H1 (cell line): ENCODE results near the gene ZNF609. TPM values are rescaled to one million over a fixed set of nuclear protein-coding genes. Genes with fewer than 3 reads are reported as not detected.

Source experiments
- CTCF ChIA-PET: fragments of 300-600 bp; sonication (Branson Sonifier 250); formaldehyde crosslinking; loops from one replicate; lab custom pipeline; 2021; ENCODE audit not compliant: partially characterized antibody; lab: Charles Lee
- POLR2A ChIA-PET: fragments of 300-600 bp; sonication (Branson Sonifier 250); formaldehyde crosslinking; loops from one replicate; lab custom pipeline; 2021; ENCODE audit warnings: inconsistent platforms; ENCODE audit not compliant: partially characterized antibody; lab: Charles Lee
- DNase-seq, 2 experiments: peaks; one replicate each; pipeline versions ENCODE4 v3.0.0 to v3.0.0-alpha.2; 2010 to 2022; ENCODE audit warnings: low spot score in 2 of 2, low read depth in 1 of 2, mixed read lengths in 1 of 2
- FAIRE-seq: peaks from 2 replicates; lab custom pipeline; 2011; peaks lifted over from hg19 to GRCh38; lab: Jason Lieb, UNC
- H2AFZ ChIP-seq: 2 replicates; pipeline ENCODE4 v1.8.1; 2012; ENCODE audit warnings: low read length, inconsistent platforms
- H2AK5ac ChIP-seq: 2 replicates; pipeline ENCODE4 v1.6.1; 2013; ENCODE audit warnings: low read depth, low read length
- H2BK120ac ChIP-seq: replicated peaks from 2 replicates; pipeline ENCODE3; 2013; ENCODE audit warnings: low read depth, low read length, inconsistent platforms
- H2BK12ac ChIP-seq: 2 replicates; pipeline ENCODE4 v1.6.1; 2013; ENCODE audit warnings: low read depth, low read length
- H2BK15ac ChIP-seq: 2 replicates; pipeline ENCODE4 v1.6.1; 2013; ENCODE audit warnings: low read length
- H2BK20ac ChIP-seq: 2 replicates; pipeline ENCODE4 v1.6.1; 2013; ENCODE audit warnings: low read length
- H2BK5ac ChIP-seq: 2 replicates; pipeline ENCODE4 v1.6.1; 2013; ENCODE audit warnings: low read depth, low read length
- H3K14ac ChIP-seq: 2 replicates; pipeline ENCODE4 v1.6.1; 2013; ENCODE audit warnings: inconsistent platforms; ENCODE audit not compliant: insufficient read length
- H3K18ac ChIP-seq: 2 replicates; pipeline ENCODE4 v1.6.1; 2013; ENCODE audit warnings: low read length; ENCODE audit errors: extremely low read depth
- H3K23ac ChIP-seq: 2 replicates; pipeline ENCODE4 v1.6.1; 2013; ENCODE audit warnings: inconsistent platforms; ENCODE audit not compliant: insufficient read length
- H3K23me2 ChIP-seq: 2 replicates; pipeline ENCODE4 v1.6.1; 2013; ENCODE audit warnings: low read depth, low read length
- H3K27ac ChIP-seq: 2 replicates; pipeline ENCODE4 v1.6.1; 2011; ENCODE audit warnings: low read depth, low read length, inconsistent platforms
- H3K27me3 ChIP-seq, 4 experiments: replicated peaks in 1 of 4; 1 replicate in 1 of 4; 2 replicates in 3 of 4; pipeline versions ENCODE4 v1.6.1 to v1.8.1; 2011 to 2013; ENCODE audit warnings: low read length in 3 of 4, mild to moderate bottlenecking in 3 of 4, inconsistent platforms in 2 of 4, mixed read lengths in 2 of 4, moderate library complexity in 1 of 4; ENCODE audit not compliant: control insufficient read depth in 3 of 4, insufficient read depth in 3 of 4; ENCODE audit errors: extremely low read depth in 1 of 4
- H3K36me3 ChIP-seq, 4 experiments: 2 replicates each; pipeline versions ENCODE4 v1.6.1 to v1.8.1; 2011 to 2013; ENCODE audit warnings: mild to moderate bottlenecking in 4 of 4, low read length in 3 of 4, moderate library complexity in 2 of 4, control low read depth in 1 of 4, inconsistent platforms in 1 of 4; ENCODE audit not compliant: insufficient read depth in 4 of 4, control insufficient read depth in 2 of 4
- H3K4ac ChIP-seq: replicated peaks from 2 replicates; pipeline ENCODE3; 2013; ENCODE audit warnings: low read length, low read depth, mixed read lengths, inconsistent platforms; ENCODE audit not compliant: insufficient read length
- H3K4me1 ChIP-seq, 4 experiments: replicated peaks in 1 of 4; 1 replicate in 1 of 4; 2 replicates in 3 of 4; pipeline versions ENCODE4 v1.6.1 to v1.8.1; 2011 to 2013; ENCODE audit warnings: low read length in 3 of 4, inconsistent platforms in 2 of 4, mixed read lengths in 1 of 4; ENCODE audit not compliant: insufficient read depth in 4 of 4, control insufficient read depth in 3 of 4
- H3K4me2 ChIP-seq, 2 experiments: 2 replicates each; pipeline versions ENCODE4 v1.6.1 to v1.8.1; 2011 to 2013; ENCODE audit warnings: low read depth in 2 of 2, low read length in 2 of 2, control low read depth in 1 of 2, inconsistent platforms in 1 of 2, mild to moderate bottlenecking in 1 of 2; ENCODE audit not compliant: insufficient read depth in 1 of 2
- H3K4me3 ChIP-seq, 4 experiments: fragments of 200-600, 300-600 bp in 1 of 4; sonication (generic), shearing (Covaris generic), sonication (Bioruptor Twin) in 1 of 4; 2 replicates each; pipeline versions ENCODE4 v1.5.1 to v1.8.1; 2011 to 2016; ENCODE audit warnings: low read length in 4 of 4, low read depth in 3 of 4, control low read depth in 2 of 4, inconsistent platforms in 2 of 4, mild to moderate bottlenecking in 2 of 4, mixed read lengths in 1 of 4, moderate library complexity in 1 of 4; ENCODE audit not compliant: insufficient read depth in 2 of 4; ENCODE audit errors: extremely low read depth in 1 of 4
- H3K56ac ChIP-seq: replicated peaks from 2 replicates; pipeline ENCODE3; 2013; ENCODE audit warnings: low read depth, mild to moderate bottlenecking, mixed read lengths, low read length, inconsistent platforms; ENCODE audit not compliant: insufficient read length
- H3K79me1 ChIP-seq: 2 replicates; pipeline ENCODE4 v1.6.1; 2013; ENCODE audit warnings: low read depth, low read length, control low read depth
- H3K79me2 ChIP-seq, 2 experiments: 2 replicates each; pipeline versions ENCODE4 v1.6.1 to v1.8.1; 2012 to 2013; ENCODE audit warnings: low read length in 2 of 2, mild to moderate bottlenecking in 2 of 2, inconsistent platforms in 1 of 2; ENCODE audit not compliant: insufficient read depth in 2 of 2, control insufficient read depth in 1 of 2
- H3K9ac ChIP-seq, 4 experiments: replicated peaks in 1 of 4; 1 replicate in 1 of 4; 2 replicates in 3 of 4; pipeline versions ENCODE4 v1.6.1 to v1.8.1; 2011 to 2013; ENCODE audit warnings: low read depth in 3 of 4, low read length in 3 of 4, control low read depth in 2 of 4, mild to moderate bottlenecking in 2 of 4, moderate library complexity in 2 of 4, inconsistent platforms in 1 of 4; ENCODE audit errors: extremely low read depth in 1 of 4
- H3K9me3 ChIP-seq, 2 experiments: 2 replicates each; pipeline versions ENCODE4 v1.6.1 to v1.8.1; 2012 to 2013; ENCODE audit warnings: mild to moderate bottlenecking in 2 of 2, moderate library complexity in 2 of 2, control low read depth in 1 of 2, inconsistent platforms in 1 of 2, low read depth in 1 of 2, low read length in 1 of 2, mixed read lengths in 1 of 2; ENCODE audit not compliant: insufficient read depth in 2 of 2
- H4K20me1 ChIP-seq, 2 experiments: replicated peaks in 1 of 2; 2 replicates each; pipeline versions ENCODE3 to v1.8.1; 2011 to 2013; ENCODE audit warnings: inconsistent platforms in 2 of 2, low read length in 2 of 2, mild to moderate bottlenecking in 1 of 2; ENCODE audit not compliant: insufficient read depth in 2 of 2, control insufficient read depth in 1 of 2
- H4K5ac ChIP-seq: 2 replicates; pipeline ENCODE4 v1.6.1; 2013; ENCODE audit warnings: low read length, low read depth, mixed read lengths, inconsistent platforms; ENCODE audit not compliant: insufficient read length
- H4K8ac ChIP-seq: 2 replicates; pipeline ENCODE4 v1.8.0; 2013; ENCODE audit warnings: mild to moderate bottlenecking, moderate library complexity, low read length, inconsistent platforms; ENCODE audit not compliant: insufficient read depth; ENCODE audit errors: extremely low read depth
- H4K91ac ChIP-seq: replicated peaks from 2 replicates; pipeline ENCODE3; 2013; ENCODE audit warnings: low read length, mixed read lengths, inconsistent platforms; ENCODE audit not compliant: insufficient read length
- JUN ChIP-seq: IDR thresholded peaks from 2 replicates; pipeline ENCODE4 v1.6.1; 2011; ENCODE audit warnings: low read depth, mild to moderate bottlenecking, improper control_type of control experiment, low read length
- JUND ChIP-seq: IDR thresholded peaks from 2 replicates; pipeline ENCODE4 v1.6.1; 2011; ENCODE audit warnings: mild to moderate bottlenecking, improper control_type of control experiment, low read length
- RFX5 ChIP-seq: IDR thresholded peaks from 2 replicates; pipeline ENCODE4 v1.6.1; 2011; ENCODE audit warnings: low read depth, low read length, improper control_type of control experiment, borderline replicate concordance
- SIRT6 ChIP-seq: IDR thresholded peaks from one replicate; pipeline ENCODE4 v1.7.1; 2012; ENCODE audit warnings: low read length, inconsistent platforms
- WGBS, 2 experiments: shearing (Covaris generic) in 1 of 2; methylation state at CpG; one replicate each; pipeline versions ENCODE4 v1.1.6 to v1.1.7; 2013 to 2015; ENCODE audit warnings: low lambda C conversion rate in 2 of 2, mixed read lengths in 2 of 2, inconsistent platforms in 1 of 2, low coverage in 1 of 2, missing lambda C conversion rate in 1 of 2; ENCODE audit not compliant: insufficient replicate concordance in 2 of 2, insufficient coverage in 1 of 2, insufficient read length in 1 of 2; ENCODE audit errors: extremely low coverage in 1 of 2, missing lambda C conversion rate in 1 of 2; 5-methylcytosine and 5-hydroxymethylcytosine counted together
- polyA plus RNA-seq, 7 experiments: library from polyadenylated mRNA; depleted of rRNA in 3 of 7; stranded (reverse) in 5 of 7; unstranded in 2 of 7; fragments of >200 nt in 5 of 7; fragments of 200-250 nt in 2 of 7; gene quantifications; 1 replicate in 5 of 7; 2 replicates in 1 of 7; 4 replicates in 1 of 7; pipeline versions ENCODE4 v1.2.1 to v1.2.3, GENCODE V29; 2011 to 2013; ENCODE audit warnings: missing spikeins in 2 of 7, mixed read lengths in 2 of 7
- total RNA-seq: library from RNA; stranded (reverse); fragmentation: NEBNext Ultra II Directional; extraction: Animal tissue kit (Norgen Biotek cat#: 25700); gene quantifications from 2 replicates; pipeline ENCODE4 v1.2.1, GENCODE V29; 2021

The ZNF609 gene
- total and polyA plus RNA-seq, 2 of the 8 experiments (the other 6 are each of a cell fraction or from before 2014, with no cell fraction given) = 15.5 to 47.8 TPM

DNA sequence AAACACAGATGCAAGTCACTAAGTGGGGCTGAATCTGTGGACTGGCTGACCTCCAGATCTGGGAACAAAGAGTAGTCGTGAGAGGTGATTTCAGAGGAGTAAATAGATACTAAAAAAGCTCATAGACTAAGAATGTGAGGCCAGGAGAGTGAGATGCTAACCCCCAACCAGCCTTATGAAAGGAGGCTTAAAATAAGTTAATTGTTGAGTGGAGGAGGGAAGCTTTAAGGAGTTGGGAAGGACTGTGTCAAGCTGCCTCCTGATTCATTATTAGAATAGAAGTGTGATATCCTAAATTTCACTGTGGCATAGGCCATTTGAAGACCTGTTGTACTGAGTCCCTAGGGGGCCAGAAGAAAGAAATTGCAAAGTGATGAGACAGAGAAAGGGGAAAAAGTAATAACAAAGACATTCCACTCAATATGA, 207.4 kb downstream of the ZNF609 start:
- Histone ChIP-seq H3K18ac (no peak overlapping the region), H3K27me3 (no peaks in the 10 kb centered on the region), H4K5ac (no peak overlapping the region), H2BK120ac (no peak overlapping the region), H2BK20ac (no peak overlapping the region), H3K4me1 (peaks cover 0 to 6% (median 5%) of the 10 kb centered on the region in 4 experiments; a peak in 4 of 7 replicates), H3K36me3 (peaks cover 0 to 4% (median 0%) of the 10 kb centered on the region in 4 experiments; a peak in 1 of 8 replicates), H3K4me2 (peak overlapping the region; percentile 12 to 48; a peak in 2 of 4 replicates), H2BK12ac (no peak overlapping the region), H3K9ac (no peak overlapping the region), H4K20me1 (no peaks in the 10 kb centered on the region), H3K14ac (no peak overlapping the region), H4K8ac (no peak overlapping the region), H3K23me2 (no peaks in the 10 kb centered on the region), H3K27ac (no peak overlapping the region), H3K23ac (no peak overlapping the region), H3K79me1 (no peaks in the 10 kb centered on the region), H2BK5ac (0 out of 2 replicates have a peak overlapping the region, but pooled peaks have one; percentile 10), H2BK15ac (no peak overlapping the region), H3K56ac (no peak overlapping the region), H3K4ac (no peak overlapping the region), H2AFZ (no peak overlapping the region), H2AK5ac (no peak overlapping the region), H3K4me3 (peak overlapping the region in 1 of 4 experiments; percentile 1; a peak in 1 of 8 replicates), H3K9me3 (no peaks in the 10 kb centered on the region), H4K91ac (no peak overlapping the region), H3K79me2 (no peaks in the 10 kb centered on the region)
- CTCF ChIA-PET = interaction anchor here (0.6 to 11.5 kb wide), 3 partner anchors 15 to 141 kb away, joined by 4 to 84 read pairs (median 9); no protein-coding TSS in a partner anchor
- TF ChIP-seq SIRT6 (no peak), RFX5 (no peak), JUND (peak; percentile 73; the same call in 1 of the 2 replicates), JUN (peak; percentile 47; the same call in 1 of the 2 replicates)
- FAIRE-seq (no peak), DNase-seq (no peak)
- WGBS, 2 experiments = 44% methylated on average over 1 of the region's 1 CpG; no CpG with 5 or more reads in 1 of the 2 experiments
- POLR2A ChIA-PET = interaction anchor here (0.6 to 1.4 kb wide), 6 partner anchors 13 to 157 kb away, joined by 3 to 4 read pairs (median 3); no protein-coding TSS in a partner anchor
